HepG2 (cell line): ENCODE results near the gene TTC39B. TPM values are rescaled to one million over a fixed set of nuclear protein-coding genes. Genes with fewer than 3 reads are reported as not detected.

ENCODE experiments used
- ATAC-seq: fragments of 200-7000 bp; cut with Tn5 transposase; 3 replicates; pipeline ENCODE4 v1.9.1; 2020; ENCODE audit warnings: mild to moderate bottlenecking, moderate library complexity
- BruUV-seq: library from RNA; stranded (reverse); fragments of 400-500 nt; replicated peaks from 2 replicates; lab custom pipeline; 2021; lab: Mats Ljungman, UMichigan
- CTCF ChIA-PET: fragments of 300-600 bp; formaldehyde crosslinking; extraction: SDS; loops from one replicate; lab custom pipeline; 2021; ENCODE audit warnings: low total read pairs, inconsistent platforms, low intra/inter-chr PET ratio; lab: Yijun Ruan, JAX
- POLR2A ChIA-PET: fragments of 350-600 bp; sonication (Branson Sonifier 250); formaldehyde crosslinking; loops from one replicate; lab custom pipeline; 2020; ENCODE audit warnings: antibody characterized with exemption, inconsistent platforms; lab: Yijun Ruan, JAX
- DNase-seq: peaks from one replicate; pipeline ENCODE4 v3.0.0-alpha.2; 2015; ENCODE audit warnings: low spot score
- FAIRE-seq: peaks from 3 replicates; lab custom pipeline; 2011; peaks lifted over from hg19 to GRCh38; lab: Jason Lieb, UNC
- H2AFZ ChIP-seq: one replicate; pipeline ENCODE4 v1.6.1; 2011; ENCODE audit warnings: low read length, inconsistent platforms
- H3K27ac ChIP-seq: fragments of 300-600 bp; 3 replicates; pipeline ENCODE4 v1.8.0; 2011; ENCODE audit warnings: mixed run types, mild to moderate bottlenecking, mixed read lengths, low read length, inconsistent platforms; ENCODE audit not compliant: insufficient read depth; ENCODE audit errors: extremely low read length
- H3K27me3 ChIP-seq, 2 experiments: fragments of 200-600 bp in 1 of 2; 2 replicates in 1 of 2; 3 replicates in 1 of 2; pipeline versions ENCODE4 v1.6.0 to v1.8.0; 2011; ENCODE audit warnings: low read length in 2 of 2, mild to moderate bottlenecking in 2 of 2, moderate library complexity in 2 of 2, inconsistent platforms in 1 of 2; ENCODE audit not compliant: insufficient read depth in 2 of 2, control insufficient read depth in 1 of 2
- H3K36me3 ChIP-seq, 2 experiments: fragments of 200-600 bp in 1 of 2; replicated peaks in 1 of 2; 2 replicates in 1 of 2; 3 replicates in 1 of 2; pipeline versions ENCODE4 v1.5.1 to v1.8.0; 2011; ENCODE audit warnings: low read length in 2 of 2, inconsistent platforms in 1 of 2; ENCODE audit not compliant: insufficient read depth in 2 of 2, control insufficient read depth in 1 of 2
- H3K4me1 ChIP-seq: 2 replicates; pipeline ENCODE4 v1.5.1; 2012; ENCODE audit warnings: low read length, inconsistent platforms; ENCODE audit not compliant: insufficient read depth
- H3K4me2 ChIP-seq: 2 replicates; pipeline ENCODE4 v1.6.0; 2011; ENCODE audit warnings: low read depth, low read length, inconsistent platforms
- H3K4me3 ChIP-seq, 3 experiments: fragments of 200-600 bp in 1 of 3; sonication (generic), shearing (Covaris generic) in 1 of 3; replicated peaks in 1 of 3; 2 replicates each; pipeline ENCODE4 v1.5.1; 2011 to 2016; ENCODE audit warnings: low read length in 3 of 3, inconsistent platforms in 2 of 3, low read depth in 2 of 3, mild to moderate bottlenecking in 2 of 3, control low read depth in 1 of 3, mixed read lengths in 1 of 3; ENCODE audit not compliant: insufficient read depth in 1 of 3
- H3K79me2 ChIP-seq: one replicate; pipeline ENCODE4 v1.6.1; 2011; ENCODE audit warnings: low read length, inconsistent platforms; ENCODE audit not compliant: insufficient read depth
- H3K9ac ChIP-seq: 2 replicates; pipeline ENCODE4 v1.6.0; 2011; ENCODE audit warnings: mild to moderate bottlenecking, low read depth, low read length, inconsistent platforms; ENCODE audit not compliant: insufficient read depth
- H3K9me3 ChIP-seq: 2 replicates; pipeline ENCODE4 v1.5.1; 2012; ENCODE audit warnings: mild to moderate bottlenecking, low read length
- H4K20me1 ChIP-seq: 2 replicates; pipeline ENCODE4 v1.6.0; 2011; ENCODE audit warnings: inconsistent platforms, mild to moderate bottlenecking, low read length, moderate library complexity; ENCODE audit not compliant: insufficient read depth
- ARNT ChIP-seq: fragments of 450-650 bp; IDR thresholded peaks from 2 replicates; pipeline ENCODE4 v1.6.1; 2017
- FOXA1 ChIP-seq, 2 experiments: fragments of 450-650 bp in 1 of 2; sonication (generic) in 1 of 2; formaldehyde crosslinking in 1 of 2; IDR thresholded peaks; 2 replicates each; pipeline versions ENCODE4 v1.4.0 to v1.6.1; 2016 to 2020; ENCODE audit warnings: missing genetic modification reagents in 1 of 2
- HNF4A ChIP-seq: sonication (generic); formaldehyde crosslinking; IDR thresholded peaks from 2 replicates; pipeline ENCODE4 v1.4.0; 2020; ENCODE audit warnings: missing genetic modification reagents
- NR2F2 ChIP-seq: IDR thresholded peaks from 2 replicates; pipeline ENCODE4 v1.6.1; 2012; ENCODE audit warnings: low read depth, inconsistent platforms, borderline replicate concordance
- PCBP1 ChIP-seq: fragments of 200-400 bp; formaldehyde crosslinking; IDR thresholded peaks from 2 replicates; pipeline ENCODE4 v1.6.1; 2017; ENCODE audit warnings: mild to moderate bottlenecking, low read depth, low read length, borderline replicate concordance
- TCF7L2 ChIP-seq: IDR thresholded peaks from 2 replicates; pipeline ENCODE4 v1.6.1; 2011; ENCODE audit warnings: mild to moderate bottlenecking, low read depth, low read length, moderate library complexity
- ZNF576 ChIP-seq: sonication (generic); formaldehyde crosslinking; IDR thresholded peaks from 2 replicates; pipeline ENCODE4 v1.4.0; 2020; ENCODE audit warnings: mild to moderate bottlenecking, missing genetic modification reagents
- ZSCAN12 ChIP-seq: sonication (generic); formaldehyde crosslinking; IDR thresholded peaks from 2 replicates; pipeline ENCODE4 v1.9.0; 2021; ENCODE audit warnings: mild to moderate bottlenecking, missing genetic modification reagents
- ZSCAN30 ChIP-seq: sonication (generic); formaldehyde crosslinking; IDR thresholded peaks from 2 replicates; pipeline ENCODE4 v1.5.0; 2020; ENCODE audit warnings: mild to moderate bottlenecking, missing genetic modification reagents
- WGBS: methylation state at CpG from one replicate; pipeline ENCODE4 v1.1.6; 2017; ENCODE audit warnings: low lambda C conversion rate; 5-methylcytosine and 5-hydroxymethylcytosine counted together
- in situ Hi-C: cut with HindIII; loops from 2 replicates; pipeline ENCODE4 v1.10.0; 2017; ENCODE audit warnings: low pct_unique_long_range_greater_than_20kb; ENCODE audit not compliant: extremely low pct_ligation_motif_present
- intact Hi-C: fragments of 100-400 bp; cut with micrococcal nuclease; formaldehyde crosslinking; loops from one replicate; pipeline ENCODE4 v1.10.0; 2022; ENCODE audit not compliant: unreplicated experiment
- polyA plus RNA-seq, 8 experiments: library from polyadenylated mRNA; depleted of rRNA in 3 of 8; stranded (reverse) in 7 of 8; unstranded in 1 of 8; fragments of >200 nt; fragmentation: Illumina TruSeq in 4 of 8; extraction: Trizol in 4 of 8; gene quantifications; 2 replicates each; pipeline versions ENCODE4 v1.2.1 to v1.2.3, GENCODE V29; 2011 to 2016; ENCODE audit warnings: low read depth in 4 of 8, missing spikeins in 1 of 8, mixed read lengths in 1 of 8; ENCODE audit not compliant: insufficient read depth in 1 of 8
- total RNA-seq, 5 experiments: library from RNA; depleted of rRNA; stranded (reverse); fragments of >200 nt; fragmentation: Illumina TruSeq; extraction: Trizol; gene quantifications; 2 replicates each; pipeline ENCODE4 v1.2.3, GENCODE V29; 2016; ENCODE audit warnings: low read depth in 1 of 5
- TF ChIP-seq, protein P1 (sequence below): sonication (generic); formaldehyde crosslinking; IDR thresholded peaks from 2 replicates; pipeline ENCODE4 v1.9.0; 2021; ENCODE audit warnings: mild to moderate bottlenecking, missing genetic modification reagents
- TF ChIP-seq, protein P2 (sequence below): sonication (generic); formaldehyde crosslinking; IDR thresholded peaks from 2 replicates; pipeline ENCODE4 v1.5.0; 2020; ENCODE audit warnings: mild to moderate bottlenecking, missing genetic modification reagents, moderate library complexity

Gene TTC39B
- total and polyA plus RNA-seq, 2 of the 13 experiments (the other 11 are each of a cell fraction or from before 2014, with no cell fraction given): 14.3 to 19.4 TPM

- ChIA-PET CTCF (no interaction called here), POLR2A (no interaction called here)
- H3K9me3 ChIP-seq: no peaks in the 10 kb centered on the region
- no TSS peak for BruUV-seq
- H3K4me2 ChIP-seq: no peak overlapping the region
- DNase-seq: no peak
- H2AFZ ChIP-seq: no peak overlapping the region
- no peak overlapping the region for H3K4me3 ChIP-seq
- no peak for ATAC-seq
- peak overlapping the region; percentile 36 for H3K27ac ChIP-seq
- H4K20me1 ChIP-seq: no peaks in the 10 kb centered on the region
- 96% methylated on average over 6 of the region's 6 CpGs for WGBS
- no peaks in the 10 kb centered on the region for H3K27me3 ChIP-seq
- intact Hi-C loops (loop anchor here (2.0 kb wide), 1 partner anchor 145 kb away; no protein-coding TSS in a partner anchor), in situ Hi-C loops (no loop called here)
- no peaks in the 10 kb centered on the region for H3K79me2 ChIP-seq
- H3K9ac ChIP-seq: no peak overlapping the region
- TF ChIP-seq NR2F2 (no peak), PCBP1 (no peak)
- no peak for FAIRE-seq
- peaks cover 69% of the 10 kb centered on the region for H3K4me1 ChIP-seq
- no peaks in the 10 kb centered on the region for H3K36me3 ChIP-seq
Observed at GRCh38 chr9:15355669-15356068, 48.7 kb upstream of the TTC39B start.

- 10% methylated on average over 3 of the region's 3 CpGs for WGBS
- Histone ChIP-seq H3K27ac (peak overlapping the region; percentile 36), H4K20me1 (no peaks in the 10 kb centered on the region), H3K79me2 (no peaks in the 10 kb centered on the region), H3K27me3 (no peaks in the 10 kb centered on the region), H3K4me1 (peaks cover 79% of the 10 kb centered on the region), H2AFZ (peak overlapping the region; percentile 40), H3K9me3 (no peaks in the 10 kb centered on the region), H3K4me2 (no peak overlapping the region), H3K4me3 (no peak overlapping the region), H3K9ac (no peak overlapping the region), H3K36me3 (no peaks in the 10 kb centered on the region)
- FAIRE-seq (peak; percentile 36), DNase-seq (peak; percentile 67), ATAC-seq (no peak)
- intact Hi-C loops: no loop called here
- in situ Hi-C loops: no loop called here
- POLR2A ChIA-PET: no interaction called here
- no TSS peak for BruUV-seq
- CTCF ChIA-PET: no interaction called here
- TF ChIP-seq ARNT (no peak), FOXA1 (IDR thresholded peaks at IDR 0.05) (no peak), FOXA1 (CRISPR knock-in tag; IDR thresholded peaks at IDR 0.05) (no peak), ZSCAN12 (CRISPR knock-in tag) (no peak), ZNF576 (no peak), ZSCAN30 (CRISPR knock-in tag) (no peak), HNF4A (peak; percentile 38; the same call in 1 of the 2 replicates), TCF7L2 (no peak)
- TF ChIP-seq, protein P1, sequence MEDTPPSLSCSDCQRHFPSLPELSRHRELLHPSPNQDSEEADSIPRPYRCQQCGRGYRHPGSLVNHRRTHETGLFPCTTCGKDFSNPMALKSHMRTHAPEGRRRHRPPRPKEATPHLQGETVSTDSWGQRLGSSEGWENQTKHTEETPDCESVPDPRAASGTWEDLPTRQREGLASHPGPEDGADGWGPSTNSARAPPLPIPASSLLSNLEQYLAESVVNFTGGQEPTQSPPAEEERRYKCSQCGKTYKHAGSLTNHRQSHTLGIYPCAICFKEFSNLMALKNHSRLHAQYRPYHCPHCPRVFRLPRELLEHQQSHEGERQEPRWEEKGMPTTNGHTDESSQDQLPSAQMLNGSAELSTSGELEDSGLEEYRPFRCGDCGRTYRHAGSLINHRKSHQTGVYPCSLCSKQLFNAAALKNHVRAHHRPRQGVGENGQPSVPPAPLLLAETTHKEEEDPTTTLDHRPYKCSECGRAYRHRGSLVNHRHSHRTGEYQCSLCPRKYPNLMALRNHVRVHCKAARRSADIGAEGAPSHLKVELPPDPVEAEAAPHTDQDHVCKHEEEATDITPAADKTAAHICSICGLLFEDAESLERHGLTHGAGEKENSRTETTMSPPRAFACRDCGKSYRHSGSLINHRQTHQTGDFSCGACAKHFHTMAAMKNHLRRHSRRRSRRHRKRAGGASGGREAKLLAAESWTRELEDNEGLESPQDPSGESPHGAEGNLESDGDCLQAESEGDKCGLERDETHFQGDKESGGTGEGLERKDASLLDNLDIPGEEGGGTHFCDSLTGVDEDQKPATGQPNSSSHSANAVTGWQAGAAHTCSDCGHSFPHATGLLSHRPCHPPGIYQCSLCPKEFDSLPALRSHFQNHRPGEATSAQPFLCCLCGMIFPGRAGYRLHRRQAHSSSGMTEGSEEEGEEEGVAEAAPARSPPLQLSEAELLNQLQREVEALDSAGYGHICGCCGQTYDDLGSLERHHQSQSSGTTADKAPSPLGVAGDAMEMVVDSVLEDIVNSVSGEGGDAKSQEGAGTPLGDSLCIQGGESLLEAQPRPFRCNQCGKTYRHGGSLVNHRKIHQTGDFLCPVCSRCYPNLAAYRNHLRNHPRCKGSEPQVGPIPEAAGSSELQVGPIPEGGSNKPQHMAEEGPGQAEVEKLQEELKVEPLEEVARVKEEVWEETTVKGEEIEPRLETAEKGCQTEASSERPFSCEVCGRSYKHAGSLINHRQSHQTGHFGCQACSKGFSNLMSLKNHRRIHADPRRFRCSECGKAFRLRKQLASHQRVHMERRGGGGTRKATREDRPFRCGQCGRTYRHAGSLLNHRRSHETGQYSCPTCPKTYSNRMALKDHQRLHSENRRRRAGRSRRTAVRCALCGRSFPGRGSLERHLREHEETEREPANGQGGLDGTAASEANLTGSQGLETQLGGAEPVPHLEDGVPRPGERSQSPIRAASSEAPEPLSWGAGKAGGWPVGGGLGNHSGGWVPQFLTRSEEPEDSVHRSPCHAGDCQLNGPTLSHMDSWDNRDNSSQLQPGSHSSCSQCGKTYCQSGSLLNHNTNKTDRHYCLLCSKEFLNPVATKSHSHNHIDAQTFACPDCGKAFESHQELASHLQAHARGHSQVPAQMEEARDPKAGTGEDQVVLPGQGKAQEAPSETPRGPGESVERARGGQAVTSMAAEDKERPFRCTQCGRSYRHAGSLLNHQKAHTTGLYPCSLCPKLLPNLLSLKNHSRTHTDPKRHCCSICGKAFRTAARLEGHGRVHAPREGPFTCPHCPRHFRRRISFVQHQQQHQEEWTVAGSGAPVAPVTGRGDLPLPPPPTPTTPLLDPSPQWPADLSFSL (CRISPR knock-in tag): no peak
- TF ChIP-seq, protein P2, sequence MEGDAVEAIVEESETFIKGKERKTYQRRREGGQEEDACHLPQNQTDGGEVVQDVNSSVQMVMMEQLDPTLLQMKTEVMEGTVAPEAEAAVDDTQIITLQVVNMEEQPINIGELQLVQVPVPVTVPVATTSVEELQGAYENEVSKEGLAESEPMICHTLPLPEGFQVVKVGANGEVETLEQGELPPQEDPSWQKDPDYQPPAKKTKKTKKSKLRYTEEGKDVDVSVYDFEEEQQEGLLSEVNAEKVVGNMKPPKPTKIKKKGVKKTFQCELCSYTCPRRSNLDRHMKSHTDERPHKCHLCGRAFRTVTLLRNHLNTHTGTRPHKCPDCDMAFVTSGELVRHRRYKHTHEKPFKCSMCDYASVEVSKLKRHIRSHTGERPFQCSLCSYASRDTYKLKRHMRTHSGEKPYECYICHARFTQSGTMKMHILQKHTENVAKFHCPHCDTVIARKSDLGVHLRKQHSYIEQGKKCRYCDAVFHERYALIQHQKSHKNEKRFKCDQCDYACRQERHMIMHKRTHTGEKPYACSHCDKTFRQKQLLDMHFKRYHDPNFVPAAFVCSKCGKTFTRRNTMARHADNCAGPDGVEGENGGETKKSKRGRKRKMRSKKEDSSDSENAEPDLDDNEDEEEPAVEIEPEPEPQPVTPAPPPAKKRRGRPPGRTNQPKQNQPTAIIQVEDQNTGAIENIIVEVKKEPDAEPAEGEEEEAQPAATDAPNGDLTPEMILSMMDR (CRISPR knock-in tag): peak; percentile 37
Observed at GRCh38 chr9:15354713-15355112, 47.7 kb upstream of the TTC39B start.
